C4-2B (cell line): ENCODE measurements around the gene COL23A1.

Source experiments
- CTCF ChIP-seq: fragments of 450-650 bp; conservative IDR thresholded peaks from 2 replicates; pipeline ENCODE4 v1.5.1; 2017; ENCODE audit warnings: mild to moderate bottlenecking
- ZFX ChIP-seq: fragments of 450-650 bp; IDR thresholded peaks from 2 replicates; pipeline ENCODE4 v1.6.1; 2017

- no peak for TF ChIP-seq CTCF
- TF ChIP-seq ZFX = no peak
Observed at GRCh38 chr5:178367736-178368120, 222.5 kb downstream of the COL23A1 start.
